ENCODE measurements around the gene ARFGEF2.
"Not testable (repeated sequence)": the region's sequence is repeated elsewhere in the genome, so short reads cannot be mapped to it uniquely, and the experiment has no call there.

The ARFGEF2 gene

GRCh38 chr20:48930035-48930434, 8.5 kb downstream of the ARFGEF2 start:
- DNase-seq (ENCODE audit: low spot score), result no peak

- no peak for DNase-seq (ENCODE audit: low spot score)
Measured at GRCh38 chr20:48930878-48931277, 9.4 kb downstream of the ARFGEF2 start.

GRCh38 chr20:48931527-48932374, 10.2 kb downstream of the ARFGEF2 start:
- DNase-seq (ENCODE audit: low spot score), result no peak

- DNase-seq (ENCODE audit: low spot score), result no peak
Measured at GRCh38 chr20:48932375-48932941, 10.9 kb downstream of the ARFGEF2 start.

GRCh38 chr20:48933017-48933766, 11.7 kb downstream of the ARFGEF2 start:
- no peak for DNase-seq (ENCODE audit: low spot score)

- not testable (repeated sequence) for DNase-seq (ENCODE audit: low spot score)
Measured at GRCh38 chr20:48934273-48934877, 12.9 kb downstream of the ARFGEF2 start.

GRCh38 chr20:48934966-48935365, 13.5 kb downstream of the ARFGEF2 start:
- DNase-seq (ENCODE audit: low spot score), result not testable (repeated sequence)

GRCh38 chr20:48936178-48936577, 14.7 kb downstream of the ARFGEF2 start:
- not testable (repeated sequence) for DNase-seq (ENCODE audit: low spot score)

- DNase-seq (ENCODE audit: low spot score), result no peak
Measured at GRCh38 chr20:48937674-48938073, 16.2 kb downstream of the ARFGEF2 start.

- DNase-seq (ENCODE audit: low spot score), result no peak
Measured at GRCh38 chr20:48938670-48939069, 17.2 kb downstream of the ARFGEF2 start.

GRCh38 chr20:48940170-48940569, 18.7 kb downstream of the ARFGEF2 start:
- DNase-seq (ENCODE audit: low spot score), result no peak

GRCh38 chr20:48941467-48941866, 20.0 kb downstream of the ARFGEF2 start:
- DNase-seq (ENCODE audit: low spot score), result no peak

GRCh38 chr20:48942730-48943129, 21.2 kb downstream of the ARFGEF2 start:
- no peak for DNase-seq (ENCODE audit: low spot score)

GRCh38 chr20:48944663-48945297, 23.3 kb downstream of the ARFGEF2 start:
- DNase-seq (ENCODE audit: low spot score), result no peak

GRCh38 chr20:48945840-48946514, 24.5 kb downstream of the ARFGEF2 start:
- DNase-seq (ENCODE audit: low spot score), result no peak

GRCh38 chr20:48948612-48949011, 27.1 kb downstream of the ARFGEF2 start:
- DNase-seq (ENCODE audit: low spot score), result no peak

- DNase-seq (ENCODE audit: low spot score), result no peak
Measured at GRCh38 chr20:48949304-48950170, 28.0 kb downstream of the ARFGEF2 start.

GRCh38 chr20:48951041-48951440, 29.5 kb downstream of the ARFGEF2 start:
- no peak for DNase-seq (ENCODE audit: low spot score)

GRCh38 chr20:48951646-48952045, 30.1 kb downstream of the ARFGEF2 start:
- no peak for DNase-seq (ENCODE audit: low spot score)

- no peak for DNase-seq (ENCODE audit: low spot score)
Measured at GRCh38 chr20:48952656-48953055, 31.1 kb downstream of the ARFGEF2 start.
